Tibial nerve (tissue), 3 donors: ENCODE results near the gene CHRNA10.

Source experiments
- CTCF ChIP-seq, 5 experiments: fragments of 200-600 bp in 3 of 5; fragments of 450-650 bp in 2 of 5; sonication (generic) in 3 of 5; IDR thresholded peaks; one replicate each; pipeline ENCODE4 v1.5.1; 2016 to 2019; ENCODE audit warnings: antibody characterized with exemption in 5 of 5, mild to moderate bottlenecking in 3 of 5, moderate library complexity in 2 of 5
- POLR2A ChIP-seq, 2 donors: fragments of 450-650 bp; IDR thresholded peaks; one replicate each; pipeline ENCODE4 v1.6.1; 2017; ENCODE audit warnings: antibody characterized with exemption in 2 of 2, mild to moderate bottlenecking in 2 of 2, moderate library complexity in 2 of 2

- TF ChIP-seq POLR2A (IDR thresholded peaks at IDR 0.05) (no peak), CTCF (IDR thresholded peaks at IDR 0.05) (no peak)
These were observed 39.0 kb downstream of the CHRNA10 start for GRCh38 chr11:3632070-3632660.
